Epithelial cell of prostate (primary cell): Measurements from ENCODE around the gene FAAH2.
A peak's percentile ranks its signal among the peaks of the same experiment; 100 is the strongest.
"Not testable (repeated sequence)": the region's sequence is repeated elsewhere in the genome, so short reads cannot be mapped to it uniquely, and the experiment has no call there.

Experiments used
- DNase-seq: peaks from one replicate; pipeline ENCODE4 v3.0.0-alpha.2; 2011; ENCODE audit warnings: low read depth, low spot score
- H3K27ac ChIP-seq: fragments of 450-650 bp; 2 replicates; pipeline ENCODE4 v1.5.1; 2017; ENCODE audit warnings: mild to moderate bottlenecking

The FAAH2 gene, protein sequence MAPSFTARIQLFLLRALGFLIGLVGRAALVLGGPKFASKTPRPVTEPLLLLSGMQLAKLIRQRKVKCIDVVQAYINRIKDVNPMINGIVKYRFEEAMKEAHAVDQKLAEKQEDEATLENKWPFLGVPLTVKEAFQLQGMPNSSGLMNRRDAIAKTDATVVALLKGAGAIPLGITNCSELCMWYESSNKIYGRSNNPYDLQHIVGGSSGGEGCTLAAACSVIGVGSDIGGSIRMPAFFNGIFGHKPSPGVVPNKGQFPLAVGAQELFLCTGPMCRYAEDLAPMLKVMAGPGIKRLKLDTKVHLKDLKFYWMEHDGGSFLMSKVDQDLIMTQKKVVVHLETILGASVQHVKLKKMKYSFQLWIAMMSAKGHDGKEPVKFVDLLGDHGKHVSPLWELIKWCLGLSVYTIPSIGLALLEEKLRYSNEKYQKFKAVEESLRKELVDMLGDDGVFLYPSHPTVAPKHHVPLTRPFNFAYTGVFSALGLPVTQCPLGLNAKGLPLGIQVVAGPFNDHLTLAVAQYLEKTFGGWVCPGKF

GRCh38 chrX:57286507-57287251 lies at the start of gene FAAH2:
TSS of gene FAAH2 (plus strand) at chrX:57286706. CDS start at chrX:57286826, 120 bp downstream.
- peak; percentile 88 for DNase-seq
- H3K27ac ChIP-seq = peak within 1 kb of the TSS; percentile 79

- H3K27ac ChIP-seq = no peak overlapping the region
- DNase-seq = no peak
Measured at GRCh38 chrX:57241967-57242366, 44.5 kb upstream of the FAAH2 start.

GRCh38 chrX:57251965-57252364 lies 34.5 kb upstream of the FAAH2 start:
- H3K27ac ChIP-seq = no peak overlapping the region
- no peak for DNase-seq

DNA sequence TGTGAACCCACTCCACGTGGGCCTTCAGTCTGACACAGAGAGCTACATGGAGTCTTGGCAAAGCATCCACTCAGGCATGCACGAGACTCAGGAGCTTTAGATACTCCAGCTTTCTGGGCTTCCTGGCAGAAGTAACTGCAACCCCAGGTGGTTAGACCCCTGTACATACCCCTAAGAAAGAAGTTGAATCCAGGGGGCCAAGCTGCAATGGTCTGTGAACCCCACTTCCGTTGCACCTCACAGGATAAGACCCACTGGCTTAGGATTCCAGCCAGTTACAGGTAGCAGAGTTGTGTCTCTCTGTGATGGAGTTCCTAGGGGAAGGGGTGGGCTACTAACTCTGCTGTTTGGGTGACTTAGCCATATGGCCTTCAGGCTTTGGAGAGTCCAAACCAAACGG lies 21.4 kb upstream of the FAAH2 start:
- no peak overlapping the region for H3K27ac ChIP-seq
- no peak for DNase-seq

GRCh38 chrX:57266275-57266674 lies 20.2 kb upstream of the FAAH2 start:
- no peak overlapping the region for H3K27ac ChIP-seq
- DNase-seq = no peak

GRCh38 chrX:57266871-57267270 lies 19.6 kb upstream of the FAAH2 start:
- no peak overlapping the region for H3K27ac ChIP-seq
- DNase-seq = no peak

- H3K27ac ChIP-seq = no peak overlapping the region
- DNase-seq = no peak
Measured at GRCh38 chrX:57267308-57267707, 19.2 kb upstream of the FAAH2 start.

DNA sequence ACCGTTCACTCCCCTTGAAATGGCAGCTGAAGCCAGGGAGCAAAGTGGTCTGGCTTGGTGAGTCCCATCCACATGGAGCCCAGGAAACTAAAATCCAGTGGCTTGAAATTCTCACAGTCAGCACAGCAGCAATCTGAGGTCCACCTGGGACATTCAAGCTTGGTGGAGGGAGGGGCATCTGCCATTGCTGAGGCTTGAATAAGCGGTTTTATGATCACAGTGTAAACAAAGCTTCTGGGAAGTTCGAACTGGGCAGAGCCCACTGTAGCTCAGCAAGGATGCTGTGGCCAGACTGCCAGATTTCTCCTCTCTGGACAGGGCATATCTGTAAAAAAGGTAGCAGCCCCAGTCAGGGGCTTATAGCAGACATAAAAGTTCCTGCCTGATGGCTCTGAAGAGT lies 15.5 kb upstream of the FAAH2 start:
- DNase-seq = no peak
- H3K27ac ChIP-seq = no peak overlapping the region

DNA sequence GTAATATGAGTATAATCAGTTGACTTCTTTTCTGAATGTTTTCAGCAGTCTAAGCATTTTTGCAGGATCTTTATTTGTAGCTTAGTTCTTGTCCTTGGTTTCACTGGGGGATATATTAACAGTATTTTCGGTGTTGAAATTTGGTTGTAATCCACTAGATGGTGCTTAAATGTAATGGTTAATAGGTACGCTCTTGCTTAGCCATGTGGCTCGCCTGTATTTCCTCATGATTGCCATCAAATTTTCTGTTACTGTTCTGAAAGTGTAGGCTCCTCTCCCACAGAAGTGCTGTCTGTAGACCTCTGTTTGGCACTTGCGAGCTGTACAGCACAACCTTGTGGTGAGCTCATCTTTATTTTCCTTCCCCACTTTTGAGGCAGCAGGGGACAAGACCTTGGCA lies 3.9 kb upstream of the FAAH2 start:
- H3K27ac ChIP-seq = no peak overlapping the region
- no peak for DNase-seq

- no peak for DNase-seq
- H3K27ac ChIP-seq = no peak overlapping the region
Measured at GRCh38 chrX:57285001-57285400, 1.5 kb upstream of the FAAH2 start.

DNA sequence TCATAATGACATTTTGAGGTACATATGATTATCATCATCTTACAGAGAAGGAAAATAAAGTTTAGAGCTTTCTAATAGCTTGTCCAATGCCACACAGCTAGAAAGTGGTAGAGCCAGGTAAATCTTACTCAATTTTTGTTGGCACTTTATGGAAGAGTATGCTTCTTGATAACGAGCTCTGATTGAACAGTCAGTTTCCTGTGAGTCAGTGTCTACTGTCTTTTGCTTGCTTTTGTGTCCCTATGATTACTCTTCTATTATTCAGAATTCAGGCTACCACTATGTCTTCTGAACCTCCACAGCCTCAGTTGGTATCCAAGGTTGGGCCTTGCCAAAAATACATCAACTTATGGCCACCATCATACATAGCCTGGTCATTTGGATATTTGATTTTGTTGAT lies 2.6 kb downstream of the FAAH2 start:
- no peak for DNase-seq
- peak overlapping the region; percentile 5 for H3K27ac ChIP-seq

- DNase-seq = no peak
Measured at GRCh38 chrX:57294961-57295360, 8.5 kb downstream of the FAAH2 start.

GRCh38 chrX:57295679-57296078 lies 9.2 kb downstream of the FAAH2 start:
- not testable (repeated sequence) for DNase-seq, H3K27ac ChIP-seq

More at GRCh38 chrX:57294961-57295360, 8.5 kb downstream of the FAAH2 start:
- no peak overlapping the region for H3K27ac ChIP-seq

DNA sequence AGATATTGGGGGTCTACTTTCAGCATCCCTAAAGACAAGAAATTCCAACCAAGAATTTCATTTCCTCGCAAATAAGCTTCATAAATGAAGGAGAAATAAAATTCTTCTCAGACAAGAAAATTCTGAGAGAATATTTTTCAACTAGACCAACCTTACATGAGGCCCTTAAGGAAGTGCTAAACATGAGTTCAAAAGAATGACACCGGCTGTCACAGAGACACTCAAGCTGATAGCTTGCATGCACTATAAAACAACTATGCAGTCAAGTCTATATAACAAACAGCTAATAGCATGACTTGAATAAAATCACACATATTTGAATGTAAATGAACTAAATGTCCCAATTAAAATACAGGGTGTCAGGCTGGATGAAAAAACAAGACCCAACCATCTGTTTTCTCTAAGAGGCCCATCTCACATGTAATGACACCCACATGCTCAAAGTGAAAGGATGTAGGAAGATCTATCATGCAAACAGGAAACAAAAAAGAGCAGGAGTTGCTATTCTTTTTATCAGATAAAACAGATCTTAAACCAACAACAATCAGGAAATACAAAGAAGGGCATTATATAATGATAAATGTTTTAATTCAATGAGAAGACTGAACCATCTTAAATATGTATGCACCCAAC lies 27.2 kb downstream of the FAAH2 start:
- no peak for DNase-seq
- no peak overlapping the region for H3K27ac ChIP-seq

DNA sequence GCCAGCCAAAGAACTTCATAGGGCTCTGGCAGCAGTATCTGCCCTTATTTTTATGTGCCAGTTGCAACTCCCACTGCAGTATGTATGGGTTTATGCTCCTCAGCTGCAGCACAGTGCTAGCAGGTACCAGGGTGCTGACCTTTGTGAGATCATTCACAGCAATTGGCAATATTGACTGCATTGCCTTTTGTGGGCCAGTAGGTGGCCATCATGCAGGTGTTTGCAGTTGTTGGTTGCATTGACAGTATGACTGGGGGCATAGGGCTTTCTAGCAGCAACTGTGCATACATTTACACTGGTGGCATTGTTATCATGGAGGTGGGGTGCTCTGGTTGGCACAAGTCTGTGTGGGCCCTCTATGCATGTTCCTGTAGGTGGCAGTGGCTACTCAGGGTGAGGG lies 42.5 kb downstream of the FAAH2 start:
- no peak overlapping the region for H3K27ac ChIP-seq
- no peak for DNase-seq

- H3K27ac ChIP-seq = not testable (repeated sequence)
- DNase-seq = peak; percentile 5
Measured at GRCh38 chrX:57335790-57336189, 49.3 kb downstream of the FAAH2 start.

- DNase-seq = no peak
- no peak overlapping the region for H3K27ac ChIP-seq
Measured at GRCh38 chrX:57353472-57354132, 67.1 kb downstream of the FAAH2 start.

DNA sequence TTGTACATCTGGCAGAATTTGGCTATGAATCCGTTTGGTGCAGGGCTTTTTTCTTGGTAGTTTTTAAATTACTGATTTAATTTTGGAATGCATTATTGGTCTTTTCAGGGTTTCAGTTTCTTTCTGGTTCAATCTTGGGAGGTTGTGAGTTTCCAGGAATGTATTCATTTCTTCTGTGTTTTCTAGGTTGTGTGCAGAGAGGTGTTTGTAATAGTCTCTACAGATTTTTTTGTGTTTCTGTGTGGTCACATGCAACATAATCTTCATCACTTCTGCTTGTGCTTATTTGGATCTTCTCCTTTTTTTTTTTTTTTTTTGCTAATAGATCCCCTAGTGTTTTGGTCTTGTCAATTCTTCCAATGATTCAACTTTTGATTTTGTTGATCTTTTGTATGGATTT lies 77.6 kb downstream of the FAAH2 start:
- no peak overlapping the region for H3K27ac ChIP-seq
- no peak for DNase-seq

DNA sequence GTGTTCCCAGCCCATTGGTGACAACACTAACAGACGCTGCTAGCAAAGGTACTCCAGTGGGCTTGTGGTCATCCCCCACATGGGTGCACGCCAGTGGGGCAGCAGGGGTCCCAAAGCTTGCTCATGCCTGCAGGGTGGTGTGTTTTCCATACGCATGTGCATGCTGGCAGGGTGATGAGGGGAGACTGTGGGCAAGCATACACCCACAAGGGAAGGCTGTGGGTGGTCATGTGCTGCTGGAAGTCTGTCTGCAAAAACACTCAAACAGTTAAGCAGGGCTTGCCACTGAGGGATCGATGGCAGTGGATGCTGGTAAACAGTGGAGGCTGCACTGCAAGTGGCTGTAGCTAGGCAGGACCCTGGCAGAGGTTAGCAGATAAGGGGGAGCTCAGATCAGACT lies 79.9 kb downstream of the FAAH2 start:
- no peak overlapping the region for H3K27ac ChIP-seq
- no peak for DNase-seq

GRCh38 chrX:57367649-57368048 lies 81.1 kb downstream of the FAAH2 start:
- DNase-seq = no peak

More at GRCh38 chrX:57367649-57368048, 81.1 kb downstream of the FAAH2 start:
- no peak overlapping the region for H3K27ac ChIP-seq
